ENCODE measurements around the gene PIP5K1B.
A peak's percentile ranks its signal among the peaks of the same experiment; 100 is the strongest.

The PIP5K1B gene

GRCh38 chr9:68771376-68771775 is 66.3 kb downstream of the PIP5K1B start:
- no peak for TF ChIP-seq CTCF (IDR thresholded peaks at IDR 0.05; ENCODE audit: low read depth, low read length, missing control alignments)

GRCh38 chr9:68775003-68775730 is 70.1 kb downstream of the PIP5K1B start:
- TF ChIP-seq CTCF (IDR thresholded peaks at IDR 0.05; ENCODE audit: low read depth, low read length, missing control alignments), result no peak
- no peak overlapping the region for H3K4me3 ChIP-seq (replicated peaks; ENCODE audit: low read depth, low read length)
- DNase-seq (ENCODE audit: extremely low read depth, low read depth), result no peak

More at GRCh38 chr9:68771376-68771775, 66.3 kb downstream of the PIP5K1B start:
- DNase-seq (ENCODE audit: extremely low read depth, low read depth), result no peak
- no peak overlapping the region for H3K4me3 ChIP-seq (replicated peaks; ENCODE audit: low read depth, low read length)

- no peak for DNase-seq (ENCODE audit: extremely low read depth, low read depth)
- H3K4me3 ChIP-seq (replicated peaks; ENCODE audit: low read depth, low read length), result no peak overlapping the region
- no peak for TF ChIP-seq CTCF (IDR thresholded peaks at IDR 0.05; ENCODE audit: low read depth, low read length, missing control alignments)
These were observed 72.2 kb downstream of the PIP5K1B start for GRCh38 chr9:68777070-68777763.

- H3K4me3 ChIP-seq (replicated peaks; ENCODE audit: low read depth, low read length), result no peak overlapping the region
- no peak for TF ChIP-seq CTCF (IDR thresholded peaks at IDR 0.05; ENCODE audit: low read depth, low read length, missing control alignments)
- DNase-seq (ENCODE audit: extremely low read depth, low read depth), result no peak
These were observed 73.6 kb downstream of the PIP5K1B start for GRCh38 chr9:68778635-68779034.

- peak; percentile 19 for TF ChIP-seq CTCF (IDR thresholded peaks at IDR 0.05; ENCODE audit: low read depth, low read length, missing control alignments)
- peak overlapping the region; percentile 59 for H3K4me3 ChIP-seq (replicated peaks; ENCODE audit: low read depth, low read length)
- DNase-seq (ENCODE audit: extremely low read depth, low read depth), result peak; percentile 70
These were observed 74.7 kb downstream of the PIP5K1B start for GRCh38 chr9:68779558-68780379.

- no peak for DNase-seq (ENCODE audit: extremely low read depth, low read depth)
- H3K4me3 ChIP-seq (replicated peaks; ENCODE audit: low read depth, low read length), result peak overlapping the region; percentile 59
- TF ChIP-seq CTCF (IDR thresholded peaks at IDR 0.05; ENCODE audit: low read depth, low read length, missing control alignments), result no peak
These were observed 75.3 kb downstream of the PIP5K1B start for GRCh38 chr9:68780380-68780712.

All from HFF-Myc (cell line).